ENCODE data around the gene NR2C1.

DNA sequence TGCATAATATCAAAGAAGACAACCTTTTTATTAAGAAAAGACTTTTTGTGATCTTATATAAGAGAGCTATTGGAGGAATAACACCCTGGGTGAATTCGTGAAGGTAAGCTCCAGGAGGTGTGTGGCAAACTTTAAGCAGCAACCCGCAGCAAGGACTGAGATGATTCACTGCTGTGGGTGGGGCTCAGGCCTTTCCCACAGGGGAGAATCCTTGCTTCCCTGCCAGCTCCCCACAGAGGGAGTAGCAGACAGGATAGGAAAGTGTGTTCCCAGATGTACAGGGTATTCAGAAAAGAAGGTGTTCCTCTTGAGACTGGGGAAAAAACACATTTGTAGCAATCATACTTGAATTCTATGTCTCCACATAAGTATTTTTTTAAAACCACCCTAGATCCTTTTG lies 79.1 kb downstream of the NR2C1 start:
- TF ChIP-seq, protein P1, sequence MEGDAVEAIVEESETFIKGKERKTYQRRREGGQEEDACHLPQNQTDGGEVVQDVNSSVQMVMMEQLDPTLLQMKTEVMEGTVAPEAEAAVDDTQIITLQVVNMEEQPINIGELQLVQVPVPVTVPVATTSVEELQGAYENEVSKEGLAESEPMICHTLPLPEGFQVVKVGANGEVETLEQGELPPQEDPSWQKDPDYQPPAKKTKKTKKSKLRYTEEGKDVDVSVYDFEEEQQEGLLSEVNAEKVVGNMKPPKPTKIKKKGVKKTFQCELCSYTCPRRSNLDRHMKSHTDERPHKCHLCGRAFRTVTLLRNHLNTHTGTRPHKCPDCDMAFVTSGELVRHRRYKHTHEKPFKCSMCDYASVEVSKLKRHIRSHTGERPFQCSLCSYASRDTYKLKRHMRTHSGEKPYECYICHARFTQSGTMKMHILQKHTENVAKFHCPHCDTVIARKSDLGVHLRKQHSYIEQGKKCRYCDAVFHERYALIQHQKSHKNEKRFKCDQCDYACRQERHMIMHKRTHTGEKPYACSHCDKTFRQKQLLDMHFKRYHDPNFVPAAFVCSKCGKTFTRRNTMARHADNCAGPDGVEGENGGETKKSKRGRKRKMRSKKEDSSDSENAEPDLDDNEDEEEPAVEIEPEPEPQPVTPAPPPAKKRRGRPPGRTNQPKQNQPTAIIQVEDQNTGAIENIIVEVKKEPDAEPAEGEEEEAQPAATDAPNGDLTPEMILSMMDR (IDR thresholded peaks at IDR 0.05): no peak
- TF ChIP-seq POLR2A (IDR thresholded peaks at IDR 0.05): no peak
